ENCODE data around the gene CLCN2.

The CLCN2 gene

GRCh38 chr3:184368116-184368515, 6.7 kb upstream of the CLCN2 start:
- DNase-seq (ENCODE audit: low spot score) (no peak), ATAC-seq (ENCODE audit: low read depth) (no peak)
- TF ChIP-seq CTCF (IDR thresholded peaks at IDR 0.05; ENCODE audit: poor library complexity, severe bottlenecking) = no peak
- Histone ChIP-seq H3K4me3 (ENCODE audit: severe bottlenecking) (no peak overlapping the region), H3K9me3 (ENCODE audit: severe bottlenecking) (no peaks in the 10 kb centered on the region), H3K4me1 (ENCODE audit: insufficient read depth, poor library complexity, severe bottlenecking) (peaks cover 8% of the 10 kb centered on the region), H3K36me3 (ENCODE audit: low read depth) (peaks cover 58% of the 10 kb centered on the region), H3K27me3 (ENCODE audit: insufficient read depth, poor library complexity, severe bottlenecking) (no peaks in the 10 kb centered on the region), H3K27ac (ENCODE audit: poor library complexity, severe bottlenecking) (no peak overlapping the region)

DNA sequence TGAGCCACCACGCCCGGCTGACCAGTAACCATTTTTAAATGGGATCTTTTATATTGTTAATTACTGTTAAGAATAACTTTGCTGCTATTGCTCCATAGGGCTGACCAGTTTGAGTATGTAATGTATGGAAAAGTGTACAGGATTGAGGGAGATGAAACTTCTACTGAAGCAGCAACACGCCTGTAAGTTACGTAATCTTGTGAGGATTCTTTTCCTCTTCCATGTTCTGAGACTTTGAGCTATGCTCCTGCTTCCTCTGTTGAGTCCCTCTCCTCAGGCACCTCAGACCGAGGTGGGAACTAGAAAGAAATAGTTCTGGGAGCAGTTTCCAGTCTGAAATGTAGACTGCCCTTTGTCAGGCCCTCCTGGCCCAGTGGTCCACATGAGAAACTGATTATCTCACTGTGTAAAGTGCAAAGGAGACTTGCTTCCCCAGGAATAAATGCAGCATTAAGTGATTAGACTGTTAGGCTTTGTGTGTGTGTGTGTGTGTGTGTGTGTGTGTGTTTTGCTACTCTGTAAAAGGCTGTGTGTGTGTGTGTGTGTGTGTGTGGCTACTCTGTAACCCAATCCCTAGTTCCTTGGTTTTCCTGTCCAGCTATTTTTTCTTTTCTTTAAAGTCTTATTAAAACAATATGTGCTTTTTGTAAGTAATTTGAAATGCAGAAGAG, 5.3 kb upstream of the CLCN2 start:
- DNase-seq (ENCODE audit: low spot score) (no peak), ATAC-seq (ENCODE audit: low read depth) (no peak)
- Histone ChIP-seq H3K4me3 (ENCODE audit: severe bottlenecking) (no peak overlapping the region), H3K4me1 (ENCODE audit: insufficient read depth, poor library complexity, severe bottlenecking) (peaks cover 8% of the 10 kb centered on the region), H3K27ac (ENCODE audit: poor library complexity, severe bottlenecking) (no peak overlapping the region), H3K36me3 (ENCODE audit: low read depth) (peaks cover 58% of the 10 kb centered on the region), H3K9me3 (ENCODE audit: severe bottlenecking) (no peaks in the 10 kb centered on the region), H3K27me3 (ENCODE audit: insufficient read depth, poor library complexity, severe bottlenecking) (no peaks in the 10 kb centered on the region)
- no peak for TF ChIP-seq CTCF (IDR thresholded peaks at IDR 0.05; ENCODE audit: poor library complexity, severe bottlenecking)

- H3K4me3 ChIP-seq (ENCODE audit: severe bottlenecking) = peak overlapping the region; percentile 88
- TF ChIP-seq CTCF (IDR thresholded peaks at IDR 0.05; ENCODE audit: poor library complexity, severe bottlenecking) = peak; percentile 54
- peak overlapping the region; percentile 94 for H3K27ac ChIP-seq (ENCODE audit: poor library complexity, severe bottlenecking)
- H3K36me3 ChIP-seq (ENCODE audit: low read depth) = peaks cover 36% of the 10 kb centered on the region
- ATAC-seq (ENCODE audit: low read depth) (peak; percentile 73), DNase-seq (ENCODE audit: low spot score) (peak; percentile 98)
- H3K9me3 ChIP-seq (ENCODE audit: severe bottlenecking) = no peaks in the 10 kb centered on the region
- H3K4me1 ChIP-seq (ENCODE audit: insufficient read depth, poor library complexity, severe bottlenecking) = peaks cover 8% of the 10 kb centered on the region
- H3K27me3 ChIP-seq (ENCODE audit: insufficient read depth, poor library complexity, severe bottlenecking) = no peaks in the 10 kb centered on the region
Measured at GRCh38 chr3:184362668-184363546, 1.5 kb upstream of the CLCN2 start.

DNA sequence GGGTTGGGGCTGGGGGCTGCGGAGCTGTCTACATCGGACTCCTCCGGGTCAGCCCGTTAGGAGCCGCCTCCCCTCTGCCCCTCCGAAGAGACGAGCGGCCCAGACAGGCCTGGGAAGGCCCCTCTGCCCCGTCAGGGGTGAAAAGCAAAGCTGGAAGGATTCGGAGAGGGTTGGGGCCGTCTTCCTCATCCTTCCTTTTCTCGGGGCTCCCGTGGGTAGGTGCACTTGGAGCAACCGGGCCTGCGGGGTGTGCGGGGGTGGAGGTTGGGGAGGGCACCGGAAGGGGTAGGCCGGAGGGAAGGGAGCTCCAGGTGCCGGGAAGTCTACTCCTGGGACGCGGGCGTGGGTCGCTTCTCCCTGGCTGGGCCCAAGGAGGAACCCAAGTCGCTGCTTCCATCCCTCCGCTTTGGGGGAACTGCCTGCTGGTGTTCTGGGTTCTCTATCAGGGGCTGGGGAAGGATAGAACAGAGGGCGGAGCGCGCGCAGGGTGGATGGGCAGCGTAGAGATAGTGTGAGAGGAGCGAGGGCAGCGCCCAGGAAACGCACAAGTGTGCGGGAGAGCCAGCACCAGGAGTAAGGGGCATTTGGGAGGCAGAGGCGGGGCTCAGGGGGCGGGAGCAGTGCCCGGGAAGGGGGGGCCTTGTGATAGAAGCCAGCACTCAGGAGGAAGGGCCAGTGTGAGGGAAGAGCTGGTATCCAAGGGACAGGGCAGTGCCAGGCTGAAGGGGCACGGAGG, 695 bp upstream of the CLCN2 start:
- Histone ChIP-seq H3K9me3 (ENCODE audit: severe bottlenecking) (no peaks in the 10 kb centered on the region), H3K36me3 (ENCODE audit: low read depth) (peaks cover 28% of the 10 kb centered on the region), H3K4me1 (ENCODE audit: insufficient read depth, poor library complexity, severe bottlenecking) (peaks cover 8% of the 10 kb centered on the region), H3K4me3 (ENCODE audit: severe bottlenecking) (peak overlapping the region; percentile 88), H3K27me3 (ENCODE audit: insufficient read depth, poor library complexity, severe bottlenecking) (no peaks in the 10 kb centered on the region), H3K27ac (ENCODE audit: poor library complexity, severe bottlenecking) (peak overlapping the region; percentile 94)
- DNase-seq (ENCODE audit: low spot score) (peak; percentile 82), ATAC-seq (ENCODE audit: low read depth) (peak; percentile 32)
- no peak for TF ChIP-seq CTCF (IDR thresholded peaks at IDR 0.05; ENCODE audit: poor library complexity, severe bottlenecking)

Measured in RWPE2 (cell line).